ENCODE data around the gene NTRK3. TPM values are rescaled to one million over a fixed set of nuclear protein-coding genes. Genes with fewer than 3 reads are reported as not detected.

The NTRK3 gene
- total RNA-seq, 1 donor from 2014 or later, result 0.37 TPM

DNA sequence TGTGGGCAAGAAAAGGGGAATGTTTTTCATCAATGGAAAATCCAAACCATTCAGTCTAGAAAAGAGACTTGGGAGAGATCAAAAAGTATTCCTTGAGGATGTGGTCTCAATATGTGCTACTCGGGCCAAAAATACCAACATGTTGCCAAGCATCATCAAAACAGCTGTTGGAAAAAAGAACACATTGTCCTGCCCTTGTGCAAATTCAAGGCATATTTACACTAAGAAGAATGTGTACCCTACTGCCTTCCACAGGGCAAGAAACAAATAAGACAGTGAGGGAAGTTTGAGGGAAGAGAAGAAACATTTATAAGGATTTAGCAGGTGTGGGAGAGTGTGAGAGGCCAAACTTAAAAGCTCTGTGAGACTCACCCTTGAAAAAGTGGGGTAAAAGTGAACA, 252.1 kb downstream of the NTRK3 start:
- intact Hi-C loops (cut with micrococcal nuclease), result no loop called here

DNA sequence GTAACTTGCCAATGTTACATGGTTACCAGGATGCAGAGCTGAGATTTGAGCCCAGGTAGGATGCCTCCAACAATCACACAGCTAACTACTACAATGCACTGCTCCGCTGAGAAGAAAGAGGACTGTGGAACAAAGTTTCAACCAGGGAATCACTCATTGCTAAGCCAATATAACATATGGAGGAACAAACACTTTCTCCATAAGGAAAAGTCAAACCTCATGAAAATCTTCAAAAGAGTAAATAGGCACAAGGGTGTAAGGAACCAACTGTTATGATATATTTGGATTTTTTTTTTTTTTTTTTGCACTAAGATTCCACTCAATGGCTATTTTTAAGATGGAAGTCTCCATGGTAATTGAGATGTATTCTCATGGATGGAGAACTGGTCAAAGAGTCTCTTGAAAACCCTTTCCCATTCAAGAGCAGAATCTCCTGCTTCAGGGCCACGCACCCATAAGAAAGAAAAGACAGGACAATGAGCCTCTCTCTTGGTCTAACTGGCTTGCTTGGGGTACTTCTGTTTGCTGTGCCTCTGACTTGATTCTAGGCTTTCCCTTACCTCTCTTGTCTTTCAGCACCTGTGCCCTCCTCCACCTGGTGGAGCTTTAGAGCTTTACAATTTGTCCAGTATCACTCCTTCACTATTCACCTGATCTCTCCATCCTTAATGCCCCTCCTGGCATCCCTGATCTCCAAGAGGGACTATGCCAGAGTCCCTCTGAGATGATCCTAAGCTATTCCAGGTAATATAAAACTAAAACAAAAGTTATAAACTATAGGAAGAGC, 252.8 kb downstream of the NTRK3 start:
- intact Hi-C loops (cut with micrococcal nuclease), result no loop called here

- intact Hi-C loops (cut with micrococcal nuclease), result no loop called here
Measured at GRCh38 chr15:88002706-88003105, 253.8 kb downstream of the NTRK3 start.

DNA sequence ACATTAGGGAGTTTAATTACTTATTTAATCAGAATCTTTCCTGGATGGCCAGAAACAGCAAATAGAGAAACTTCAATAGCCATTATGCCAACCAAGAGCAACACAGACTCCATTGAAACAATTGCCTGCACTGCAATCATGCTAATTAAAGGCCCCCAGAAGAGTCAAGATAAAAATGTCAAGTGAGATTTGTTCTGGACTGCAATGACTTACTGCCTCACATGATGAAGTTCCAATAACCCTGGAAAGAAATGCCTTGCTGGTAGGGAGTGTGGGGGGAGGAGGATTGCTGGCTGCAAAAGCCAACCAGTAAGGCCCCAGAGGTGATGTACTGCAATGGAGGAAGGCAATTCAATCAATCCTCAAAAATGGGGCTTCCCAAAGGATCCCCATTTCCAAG, 257.9 kb downstream of the NTRK3 start:
- intact Hi-C loops (cut with micrococcal nuclease), result no loop called here

DNA sequence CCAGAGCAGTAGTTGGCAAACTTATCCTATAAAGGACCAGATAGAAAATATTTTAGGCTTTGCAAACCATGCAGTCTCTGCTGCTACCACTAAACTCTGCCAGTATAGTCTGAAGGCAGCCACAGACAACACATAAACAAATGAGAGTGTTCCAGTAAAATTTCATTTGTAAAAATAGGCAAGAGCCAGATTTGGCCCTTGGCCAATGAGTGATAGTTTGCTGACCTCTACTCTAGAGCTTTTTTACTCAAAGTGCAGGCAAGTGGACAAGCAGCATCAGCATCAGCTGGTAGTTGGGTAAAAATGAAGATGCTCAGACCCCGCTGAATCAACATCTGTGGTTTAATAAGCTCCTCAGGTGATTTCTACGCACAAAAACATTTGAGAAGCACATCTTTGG, 269.8 kb downstream of the NTRK3 start:
- intact Hi-C loops (cut with micrococcal nuclease), result no loop called here

DNA sequence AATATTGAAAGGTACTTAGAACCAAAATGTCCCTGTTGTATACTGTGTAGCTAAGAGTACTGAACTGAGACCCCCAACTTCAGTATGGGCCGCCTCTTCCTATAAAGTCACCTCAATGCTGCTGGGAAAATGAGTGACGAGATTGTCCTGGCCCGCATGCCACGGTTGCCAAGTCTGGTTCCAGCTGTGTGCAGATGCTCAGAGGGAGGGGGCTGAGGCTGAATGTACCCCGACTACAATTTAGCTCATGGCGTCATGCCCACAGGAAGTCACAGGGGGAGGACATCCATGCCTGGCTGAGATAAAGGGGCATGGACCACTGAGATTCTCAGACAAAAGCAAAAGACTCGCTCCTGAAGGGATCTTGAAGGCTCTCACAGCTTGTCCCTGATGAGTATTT, 271.1 kb downstream of the NTRK3 start:
- intact Hi-C loops (cut with micrococcal nuclease), result no loop called here

DNA sequence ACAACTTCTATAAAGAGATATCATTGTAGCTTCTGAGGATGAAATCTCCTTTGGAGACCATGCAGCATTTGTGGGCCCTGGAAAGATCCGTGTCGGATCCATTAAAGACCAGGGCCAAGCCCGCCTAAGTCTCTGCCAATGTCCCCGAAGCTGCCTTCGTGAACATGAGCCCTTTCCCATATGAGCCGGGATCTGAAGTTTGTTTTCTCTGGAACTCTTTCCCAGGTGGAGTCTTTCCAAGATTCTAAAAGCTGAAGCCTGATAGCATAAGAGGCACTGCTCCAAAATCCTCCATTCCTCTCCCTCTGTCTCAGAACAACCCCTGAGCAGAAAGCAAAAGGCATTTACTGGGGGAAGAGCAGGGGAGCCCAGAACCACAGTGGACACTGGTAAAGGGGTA, 274.6 kb downstream of the NTRK3 start:
- intact Hi-C loops (cut with micrococcal nuclease), result no loop called here

GRCh38 chr15:87977907-87978306, 278.6 kb downstream of the NTRK3 start:
- intact Hi-C loops (cut with micrococcal nuclease), result no loop called here

DNA sequence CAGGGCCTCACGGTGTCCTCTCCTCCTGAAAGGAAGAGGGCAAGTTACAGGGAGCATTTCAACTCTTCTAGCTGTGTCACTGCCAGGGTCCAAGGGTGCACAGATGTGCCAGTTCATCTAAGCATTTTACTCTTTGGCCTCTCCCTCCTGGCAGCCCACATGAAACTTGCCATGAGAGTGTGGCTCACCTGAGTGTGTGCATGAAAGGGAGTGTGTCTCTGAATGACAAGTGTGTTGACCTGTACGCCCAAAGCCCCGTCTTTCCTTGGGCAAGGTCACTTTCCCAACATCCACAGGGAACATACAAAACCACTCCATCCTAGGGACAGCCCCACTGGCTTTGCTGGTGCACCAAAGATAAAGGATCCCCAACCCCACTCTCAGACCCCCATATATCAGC, 280.0 kb downstream of the NTRK3 start:
- intact Hi-C loops (cut with micrococcal nuclease), result no loop called here

DNA sequence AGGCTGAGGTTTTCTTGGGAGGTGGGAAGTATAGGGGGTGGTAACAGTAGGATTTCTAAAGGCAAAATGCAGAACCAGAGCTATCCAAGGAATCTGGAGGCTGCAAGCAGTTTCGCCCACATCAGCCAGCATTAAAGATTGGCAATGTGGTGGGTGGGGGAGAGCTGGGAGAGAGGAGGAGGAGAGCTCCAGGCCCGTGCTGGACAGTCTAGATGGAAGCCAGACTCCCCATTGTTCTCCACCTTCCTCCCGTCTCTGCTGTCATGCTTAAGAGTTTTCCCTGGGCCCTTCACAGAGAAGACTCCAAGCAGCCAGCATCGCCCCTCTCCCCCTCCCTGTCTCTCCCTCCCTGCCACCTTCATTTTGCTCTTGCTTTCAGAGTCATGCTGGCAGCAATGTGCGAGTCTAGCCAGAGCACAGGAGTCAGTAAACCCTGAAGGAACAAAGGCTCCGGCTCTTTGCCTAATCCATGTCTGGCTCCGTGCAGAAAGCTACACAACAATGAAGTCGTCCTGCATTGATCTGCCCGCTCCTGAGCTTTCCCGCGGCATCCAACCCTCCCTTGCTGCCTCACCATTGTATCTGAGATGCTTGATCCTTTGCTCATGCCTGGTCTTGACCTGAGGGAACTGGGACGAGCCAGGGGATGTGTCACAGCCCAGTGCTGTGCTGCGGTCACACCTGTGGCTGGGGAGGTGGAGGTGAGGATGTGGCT, 282.9 kb downstream of the NTRK3 start:
- intact Hi-C loops (cut with micrococcal nuclease), result no loop called here

GRCh38 chr15:87971076-87971475, 285.5 kb downstream of the NTRK3 start:
- intact Hi-C loops (cut with micrococcal nuclease), result no loop called here

GRCh38 chr15:87967951-87968350, 288.6 kb downstream of the NTRK3 start:
- intact Hi-C loops (cut with micrococcal nuclease), result no loop called here

DNA sequence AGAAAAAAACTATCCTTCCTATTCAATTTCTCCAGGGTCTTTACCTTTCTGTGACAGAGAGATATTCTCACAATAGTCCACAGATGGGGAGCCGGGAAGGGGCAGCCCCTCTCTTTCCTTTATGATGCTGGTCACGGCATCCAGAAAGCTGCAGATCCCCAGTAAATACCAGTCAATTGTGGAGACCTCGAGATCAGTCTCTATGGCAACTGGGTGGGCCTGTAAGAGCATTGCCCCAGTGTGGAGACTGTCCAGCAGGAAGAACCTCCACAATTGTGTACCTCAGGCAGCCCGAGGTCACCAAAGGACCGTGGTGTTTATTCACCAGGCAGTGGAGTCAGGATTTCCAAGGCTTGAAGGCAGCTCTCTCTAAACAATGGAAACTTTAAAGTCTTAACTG, 291.2 kb downstream of the NTRK3 start:
- intact Hi-C loops (cut with micrococcal nuclease), result no loop called here

- intact Hi-C loops (cut with micrococcal nuclease), result no loop called here
Measured at GRCh38 chr15:87962428-87962827, 294.1 kb downstream of the NTRK3 start.

DNA sequence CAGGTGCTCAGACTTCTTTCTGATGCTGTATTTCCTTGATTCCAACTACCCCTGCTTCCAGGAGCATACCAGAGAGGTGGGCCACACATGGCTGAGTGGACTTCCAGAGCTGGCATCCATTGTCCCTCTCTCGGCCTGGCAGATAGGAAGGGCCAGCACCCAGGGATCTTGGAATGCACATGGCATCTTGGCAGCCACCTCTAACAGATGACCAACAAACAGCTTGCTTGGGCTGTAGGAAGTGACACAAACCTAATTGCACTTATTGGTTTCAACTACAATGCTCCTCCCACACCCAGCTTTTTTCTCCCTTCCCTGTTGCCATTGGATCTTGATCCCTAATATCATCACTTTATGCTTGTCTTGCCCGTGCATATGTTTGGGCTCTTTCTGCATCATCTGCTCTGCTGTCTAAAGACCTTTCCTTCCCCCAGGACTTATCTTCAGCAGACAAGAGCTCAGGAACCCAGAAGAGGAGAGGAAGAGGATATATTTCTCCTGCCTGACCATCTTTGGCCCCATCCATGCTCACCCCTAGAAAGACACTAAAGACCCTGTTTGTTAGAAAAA, 294.6 kb downstream of the NTRK3 start:
- intact Hi-C loops (cut with micrococcal nuclease), result no loop called here

DNA sequence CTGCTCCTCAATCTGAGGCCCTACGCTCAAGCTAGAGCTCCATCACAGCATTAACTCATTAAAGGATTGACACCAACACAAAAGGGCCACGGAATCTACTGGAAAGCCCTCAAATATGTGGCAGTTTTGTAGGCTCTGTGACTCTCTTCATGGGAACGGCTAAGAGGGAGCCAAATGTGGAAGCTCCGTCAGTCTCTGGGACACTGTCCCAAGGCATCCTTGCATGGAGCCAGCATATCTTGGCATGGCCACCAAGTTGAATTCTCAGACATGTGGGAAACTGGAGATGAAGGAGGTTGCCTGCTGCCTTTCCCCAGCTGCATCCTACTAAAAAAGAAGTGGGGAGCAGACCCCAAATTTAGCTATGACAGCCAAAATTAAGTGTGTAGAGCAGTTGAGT, 296.9 kb downstream of the NTRK3 start:
- intact Hi-C loops (cut with micrococcal nuclease), result no loop called here

DNA sequence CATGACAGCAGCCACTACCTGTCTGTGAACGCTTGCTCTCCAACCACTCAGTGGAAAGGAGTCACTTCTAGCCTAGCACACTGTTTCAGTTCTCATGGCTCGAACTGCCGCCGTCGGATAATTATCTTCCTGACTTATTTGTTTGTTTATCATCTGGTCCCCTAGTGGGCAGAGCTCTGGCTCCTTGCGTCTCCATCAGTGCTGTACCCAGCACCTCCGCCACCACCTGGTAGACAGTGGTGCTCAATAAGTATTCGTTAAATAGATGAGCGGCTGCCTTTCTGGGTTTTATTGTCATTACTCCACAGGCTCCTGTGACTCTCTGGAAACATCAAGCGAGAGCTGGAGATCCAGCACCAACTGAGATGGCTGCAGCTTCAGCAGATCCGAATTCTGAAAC, 297.5 kb downstream of the NTRK3 start:
- intact Hi-C loops (cut with micrococcal nuclease), result no loop called here

GRCh38 chr15:87955284-87955909, 301.1 kb downstream of the NTRK3 start:
- intact Hi-C loops (cut with micrococcal nuclease), result no loop called here

- intact Hi-C loops (cut with micrococcal nuclease), result no loop called here
Measured at GRCh38 chr15:87954793-87955192, 301.7 kb downstream of the NTRK3 start.

- intact Hi-C loops (cut with micrococcal nuclease), result no loop called here
Measured at GRCh38 chr15:87952736-87953287, 303.7 kb downstream of the NTRK3 start.

- intact Hi-C loops (cut with micrococcal nuclease), result no loop called here
Measured at GRCh38 chr15:87949575-87950223, 306.8 kb downstream of the NTRK3 start.

All from T-helper 1 cell treated with Interleukin-12 subunit alpha and Interleukin-12 subunit beta and Interleukin-4 antibody, amounts not matched to agents 30 ng/mL and 1 ng/mL, for 36 hours (primary cell).